Measurements from ENCODE around the gene ICAM3.
A peak's percentile ranks its signal among the peaks of the same experiment; 100 is the strongest.

The ICAM3 gene

GRCh38 chr19:10290357-10290875 is 49.0 kb downstream of the ICAM3 start:
- TF ChIP-seq SUZ12 (IDR thresholded peaks at IDR 0.05) (no peak), L3MBTL2 (conservative IDR thresholded peaks at IDR 0.05) (peak; percentile 61), BHLHE40 (IDR thresholded peaks at IDR 0.05; ENCODE audit: borderline replicate concordance) (no peak)
- ChIA-PET CTCF (interaction anchor here (1.0 to 1.3 kb wide), 4 partner anchors 98 to 128 kb away, joined by 3 to 9 read pairs (median 4); no protein-coding TSS in a partner anchor), POLR2A (interaction anchor here (1.4 to 4.3 kb wide), 3 partner anchors 25 to 43 kb away, joined by 7 to 41 read pairs (median 10); partner anchors contain the start of genes FDX2 and RAVER1)
- DNase-seq (ENCODE audit: extremely low spot score), result no peak

DNA sequence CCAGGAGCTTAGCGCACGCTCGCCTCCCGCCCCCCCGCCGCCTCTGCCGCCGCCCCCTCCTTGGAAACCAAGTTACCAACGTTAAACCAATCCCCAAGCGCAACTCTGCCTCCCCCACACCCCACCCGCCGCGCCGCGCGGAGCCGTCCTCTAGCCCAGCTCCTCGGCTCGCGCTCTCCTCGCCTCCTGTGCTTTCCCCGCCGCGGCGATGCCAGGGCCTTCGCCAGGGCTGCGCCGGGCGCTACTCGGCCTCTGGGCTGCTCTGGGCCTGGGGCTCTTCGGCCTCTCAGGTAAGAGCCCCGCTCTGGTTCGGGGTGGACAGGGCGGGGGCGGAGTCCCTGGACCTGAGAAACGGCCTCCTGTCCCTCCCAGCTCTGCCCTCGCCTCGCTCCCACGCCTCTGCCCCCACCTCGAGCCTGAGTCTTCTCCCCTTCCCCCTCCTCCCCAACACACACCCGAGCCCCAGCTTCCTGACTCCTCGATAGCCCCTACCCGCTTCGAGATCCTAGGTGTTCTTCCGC is 49.5 kb downstream of the ICAM3 start, which contains the start of gene ICAM5:
Gene ICAM5 (plus strand): TSS at position 117 of the 521 bp plus-strand sequence. CDS start 92 bp downstream, at position 209.
- TF ChIP-seq LEF1 (IDR thresholded peaks at IDR 0.05; ENCODE audit: borderline replicate concordance) (no peak), SP1 (IDR thresholded peaks at IDR 0.05) (no peak), FOXA1 (IDR thresholded peaks at IDR 0.05) (no peak), NFRKB (IDR thresholded peaks at IDR 0.05) (no peak), HDGF (IDR thresholded peaks at IDR 0.05; ENCODE audit: borderline replicate concordance) (no peak), TARDBP (IDR thresholded peaks at IDR 0.05) (no peak), ZNF384 (IDR thresholded peaks at IDR 0.05) (no peak), FOXK2 (IDR thresholded peaks at IDR 0.05) (no peak), L3MBTL2 (conservative IDR thresholded peaks at IDR 0.05) (no peak), BHLHE40 (IDR thresholded peaks at IDR 0.05; ENCODE audit: borderline replicate concordance) (no peak), ARNT (IDR thresholded peaks at IDR 0.05) (no peak), CTBP1 (IDR thresholded peaks at IDR 0.05; ENCODE audit: borderline replicate concordance) (no peak), ELF4 (IDR thresholded peaks at IDR 0.05) (no peak), FOXM1 (IDR thresholded peaks at IDR 0.05; ENCODE audit: borderline replicate concordance) (no peak)
- TF ChIP-seq, protein P1, sequence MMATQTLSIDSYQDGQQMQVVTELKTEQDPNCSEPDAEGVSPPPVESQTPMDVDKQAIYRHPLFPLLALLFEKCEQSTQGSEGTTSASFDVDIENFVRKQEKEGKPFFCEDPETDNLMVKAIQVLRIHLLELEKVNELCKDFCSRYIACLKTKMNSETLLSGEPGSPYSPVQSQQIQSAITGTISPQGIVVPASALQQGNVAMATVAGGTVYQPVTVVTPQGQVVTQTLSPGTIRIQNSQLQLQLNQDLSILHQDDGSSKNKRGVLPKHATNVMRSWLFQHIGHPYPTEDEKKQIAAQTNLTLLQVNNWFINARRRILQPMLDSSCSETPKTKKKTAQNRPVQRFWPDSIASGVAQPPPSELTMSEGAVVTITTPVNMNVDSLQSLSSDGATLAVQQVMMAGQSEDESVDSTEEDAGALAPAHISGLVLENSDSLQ (IDR thresholded peaks at IDR 0.05), result no peak
- ChIA-PET POLR2A (interaction anchor here (0.6 to 4.3 kb wide), 14 partner anchors 9 to 312 kb away, joined by 3 to 41 read pairs (median 5); partner anchors contain the start of genes DNMT1, FDX2, ICAM1 and RAVER1), CTCF (interaction anchor here (0.7 to 1.8 kb wide), 9 partner anchors 10 to 128 kb away, joined by 3 to 9 read pairs (median 4); no protein-coding TSS in a partner anchor)
- DNase-seq (ENCODE audit: extremely low spot score), result peak; percentile 44

- DNase-seq (ENCODE audit: extremely low spot score), result peak; percentile 70
- CTCF ChIA-PET, result interaction anchor here (0.6 to 1.8 kb wide), 12 partner anchors 10 to 283 kb away, joined by 3 to 9 read pairs (median 4); no protein-coding TSS in a partner anchor
- TF ChIP-seq FOXK2 (IDR thresholded peaks at IDR 0.05) (no peak), L3MBTL2 (conservative IDR thresholded peaks at IDR 0.05) (peak; percentile 94)
- POLR2A ChIA-PET, result interaction anchor here (0.6 to 4.3 kb wide), 14 partner anchors 9 to 313 kb away, joined by 3 to 41 read pairs (median 5); partner anchors contain the start of genes DNMT1, FDX2, ICAM1 and RAVER1
These were observed 50.1 kb downstream of the ICAM3 start for GRCh38 chr19:10289167-10289835.

GRCh38 chr19:10288662-10289166 is 50.7 kb downstream of the ICAM3 start:
- ChIA-PET POLR2A (interaction anchor here (1.0 to 4.3 kb wide), 11 partner anchors 9 to 94 kb away, joined by 3 to 41 read pairs (median 7); partner anchors contain the start of genes DNMT1, FDX2, ICAM1 and RAVER1), CTCF (interaction anchor here (0.6 to 1.8 kb wide), 6 partner anchors 18 to 283 kb away, joined by 3 to 6 read pairs (median 4); no protein-coding TSS in a partner anchor)
- TF ChIP-seq TARDBP (IDR thresholded peaks at IDR 0.05) (0 out of 2 replicates have a peak, but pooled peaks have one; percentile 37), ARNT (IDR thresholded peaks at IDR 0.05) (no peak)
- no peak for DNase-seq (ENCODE audit: extremely low spot score)

GRCh38 chr19:10286803-10287737 is 52.4 kb downstream of the ICAM3 start, which contains the start of gene ICAM4:
TSS of gene ICAM4 (plus strand) at chr19:10286955. CDS start at chr19:10287013, 58 bp downstream.
- ChIA-PET POLR2A (interaction anchor here (0.6 to 4.3 kb wide), 3 partner anchors 18 to 93 kb away, joined by 3 to 41 read pairs (median 4); partner anchors contain the start of genes RAVER1 and TYK2), CTCF (interaction anchor here (0.8 to 1.1 kb wide), 2 partner anchors 28 to 102 kb away, joined by 3 to 4 read pairs; no protein-coding TSS in a partner anchor)
- DNase-seq (ENCODE audit: extremely low spot score), result peak; percentile 34
- TF ChIP-seq ARNT (IDR thresholded peaks at IDR 0.05) (no peak), SP1 (IDR thresholded peaks at IDR 0.05) (no peak), HDGF (IDR thresholded peaks at IDR 0.05; ENCODE audit: borderline replicate concordance) (no peak), TARDBP (IDR thresholded peaks at IDR 0.05) (no peak), FOXM1 (IDR thresholded peaks at IDR 0.05; ENCODE audit: borderline replicate concordance) (no peak), ZNF384 (IDR thresholded peaks at IDR 0.05) (no peak), FOXK2 (IDR thresholded peaks at IDR 0.05) (no peak), FOXA1 (IDR thresholded peaks at IDR 0.05) (no peak), CTBP1 (IDR thresholded peaks at IDR 0.05; ENCODE audit: borderline replicate concordance) (no peak), BHLHE40 (IDR thresholded peaks at IDR 0.05; ENCODE audit: borderline replicate concordance) (no peak)

DNA sequence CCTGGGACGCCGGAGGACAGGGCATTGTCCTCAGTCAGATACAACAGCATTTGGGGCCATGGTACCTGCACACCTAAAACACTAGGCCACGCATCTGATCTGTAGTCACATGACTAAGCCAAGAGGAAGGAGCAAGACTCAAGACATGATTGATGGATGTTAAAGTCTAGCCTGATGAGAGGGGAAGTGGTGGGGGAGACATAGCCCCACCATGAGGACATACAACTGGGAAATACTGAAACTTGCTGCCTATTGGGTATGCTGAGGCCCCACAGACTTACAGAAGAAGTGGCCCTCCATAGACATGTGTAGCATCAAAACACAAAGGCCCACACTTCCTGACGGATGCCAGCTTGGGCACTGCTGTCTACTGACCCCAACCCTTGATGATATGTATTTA is 54.0 kb downstream of the ICAM3 start:
- ChIA-PET CTCF (no interaction called here), POLR2A (interaction anchor here (2.3 kb wide), 1 partner anchor 95 kb away, joined by 7 read pairs; the partner anchor contains the start of gene TYK2)
- no peak for TF ChIP-seq LEF1 (IDR thresholded peaks at IDR 0.05; ENCODE audit: borderline replicate concordance)
- TF ChIP-seq ARNT (IDR thresholded peaks at IDR 0.05), result no peak
- no peak for TF ChIP-seq L3MBTL2 (conservative IDR thresholded peaks at IDR 0.05)
- TF ChIP-seq FOXK2 (IDR thresholded peaks at IDR 0.05), result no peak
- no peak for TF ChIP-seq BHLHE40 (IDR thresholded peaks at IDR 0.05; ENCODE audit: borderline replicate concordance)
- TF ChIP-seq SP1 (IDR thresholded peaks at IDR 0.05), result no peak
- no peak for TF ChIP-seq HDGF (IDR thresholded peaks at IDR 0.05; ENCODE audit: borderline replicate concordance)
- no peak for TF ChIP-seq CTBP1 (IDR thresholded peaks at IDR 0.05; ENCODE audit: borderline replicate concordance)
- DNase-seq (ENCODE audit: extremely low spot score), result no peak

Data from HEK293T (cell line).